CD4-positive, CD25-positive, alpha-beta regulatory T cell (primary cell): Measurements from ENCODE around the gene ZNF84. TPM values are rescaled to one million over a fixed set of nuclear protein-coding genes. Genes with fewer than 3 reads are reported as not detected.

ENCODE experiments used
- ATAC-seq, 2 donors: fragments of 150-1000 bp; cut with Tn5 transposase; one replicate each; pipeline ENCODE4 v1.10.0; 2021; ENCODE audit warnings: low read depth in 2 of 2, moderate number of reproducible peaks in 2 of 2, moderate library complexity in 1 of 2
- DNase-seq, 3 donors: peaks; one replicate each; pipeline versions ENCODE4 v3.0.0 to v3.0.0-alpha.2; 2012 to 2022; ENCODE audit warnings: mixed read lengths in 1 of 3
- H3K27ac ChIP-seq: one replicate; pipeline ENCODE4 v1.7.0; 2013; ENCODE audit warnings: mild to moderate bottlenecking, low read length; ENCODE audit not compliant: insufficient read depth, poor library complexity, severe bottlenecking
- H3K27me3 ChIP-seq: one replicate; pipeline ENCODE4 v1.7.0; 2013; ENCODE audit warnings: low read length; ENCODE audit not compliant: control insufficient read depth, insufficient read depth
- H3K36me3 ChIP-seq: one replicate; pipeline ENCODE4 v1.7.0; 2013; ENCODE audit warnings: mild to moderate bottlenecking, low read length, moderate library complexity; ENCODE audit not compliant: control insufficient read depth, insufficient read depth
- H3K4me1 ChIP-seq: 2 replicates; pipeline ENCODE4 v1.7.0; 2013; ENCODE audit warnings: mild to moderate bottlenecking, low read length; ENCODE audit not compliant: insufficient read depth, control insufficient read depth, poor library complexity, severe bottlenecking
- H3K4me3 ChIP-seq: one replicate; pipeline ENCODE4 v1.7.0; 2013; ENCODE audit warnings: low read depth, mild to moderate bottlenecking, low read length, moderate library complexity
- H3K9me3 ChIP-seq, 2 experiments: 1 replicate in 1 of 2; 2 replicates in 1 of 2; pipeline ENCODE4 v1.7.0; 2013; ENCODE audit warnings: low read length in 2 of 2, mild to moderate bottlenecking in 1 of 2, moderate library complexity in 1 of 2; ENCODE audit not compliant: control insufficient read depth in 2 of 2
- H3K27ac Mint-ChIP-seq, 3 donors: one replicate each; pipeline ENCODE4 v1.8.0; 2020 to 2022; ENCODE audit warnings: mild to moderate bottlenecking in 3 of 3, mixed read lengths in 3 of 3, moderate library complexity in 2 of 3
- H3K27me3 Mint-ChIP-seq: one replicate; pipeline ENCODE4 v1.8.0; 2022; ENCODE audit warnings: mild to moderate bottlenecking, mixed read lengths
- H3K36me3 Mint-ChIP-seq: one replicate; pipeline ENCODE4 v1.8.0; 2020; ENCODE audit warnings: mixed read lengths
- H3K4me1 Mint-ChIP-seq, 4 donors: one replicate each; pipeline ENCODE4 v1.8.0; 2020 to 2022; ENCODE audit warnings: mixed read lengths in 4 of 4, mild to moderate bottlenecking in 1 of 4
- H3K4me3 Mint-ChIP-seq, 4 donors: one replicate each; pipeline ENCODE4 v1.8.0; 2020 to 2022; ENCODE audit warnings: mild to moderate bottlenecking in 4 of 4, mixed read lengths in 4 of 4, moderate library complexity in 3 of 4
- H3K9me3 Mint-ChIP-seq, 7 donors: one replicate each; pipeline ENCODE4 v1.8.0; 2020 to 2022; ENCODE audit warnings: mixed read lengths in 7 of 7, mild to moderate bottlenecking in 3 of 7, moderate library complexity in 2 of 7
- polyA plus RNA-seq, 4 donors: library from polyadenylated mRNA; unstranded; fragments of 300-500 nt; fragmentation: Illumina TruSeq; gene quantifications; one replicate each; pipeline ENCODE4 v1.2.3, GENCODE V29; 2021
- total RNA-seq: library from RNA; stranded (reverse); gene quantifications from one replicate; pipeline ENCODE4 v1.2.3, GENCODE V29; 2022

Gene ZNF84
- 20.2 TPM for total RNA-seq
- 10 to 100 TPM; 11.6 to 16.5 (median 14.0) TPM for polyA plus RNA-seq

DNA sequence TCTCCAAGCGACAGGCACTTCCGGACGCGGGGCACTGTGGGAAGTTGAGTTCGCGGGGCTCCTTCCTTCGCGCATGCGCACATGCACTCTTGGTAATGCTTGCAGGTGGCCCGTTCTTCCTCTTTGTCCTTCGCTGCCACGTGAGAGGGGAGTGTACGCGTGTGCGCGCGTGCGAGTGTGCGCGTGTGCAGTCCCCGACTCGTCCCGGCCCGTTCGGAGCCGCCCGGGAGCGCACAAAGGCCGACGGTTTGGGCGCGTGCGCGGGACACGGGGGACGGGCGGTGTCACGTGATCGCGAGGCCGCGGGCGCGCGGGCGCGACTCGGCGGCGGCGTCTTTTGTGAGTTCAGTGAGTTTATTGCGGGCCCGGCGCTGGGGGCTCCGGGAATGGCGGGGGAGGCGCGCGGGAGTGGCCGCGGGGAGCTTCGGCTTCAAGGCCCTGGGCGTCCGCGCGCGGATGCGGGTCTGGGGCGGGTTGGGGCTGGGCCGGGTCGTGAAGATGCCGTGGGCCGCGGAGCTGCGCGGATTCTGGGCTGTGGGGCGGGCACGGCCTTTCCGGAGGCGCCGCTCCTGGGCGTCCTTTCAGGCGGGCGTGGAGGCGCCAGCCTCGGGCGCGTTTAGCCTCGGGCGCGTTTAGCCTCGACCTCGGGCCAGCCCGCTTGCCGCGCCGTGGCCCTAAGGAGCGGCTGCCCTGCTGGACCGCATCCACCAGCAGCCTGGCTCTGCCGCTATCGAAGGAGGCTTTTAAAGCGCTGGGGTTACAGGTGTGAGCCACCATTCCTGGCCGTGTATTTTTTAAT is at the start of gene ZNF84:
Gene ZNF84 (plus strand): TSS at position 303 of the 799 bp plus-strand sequence. CDS start 3,959 bp downstream, outside the sequence.
- Mint-ChIP-seq H3K36me3 (peaks cover 28% of the 10 kb centered on the region), H3K4me3 (peak within 1 kb of the TSS; percentile 94 to 98 (median 96))

DNA sequence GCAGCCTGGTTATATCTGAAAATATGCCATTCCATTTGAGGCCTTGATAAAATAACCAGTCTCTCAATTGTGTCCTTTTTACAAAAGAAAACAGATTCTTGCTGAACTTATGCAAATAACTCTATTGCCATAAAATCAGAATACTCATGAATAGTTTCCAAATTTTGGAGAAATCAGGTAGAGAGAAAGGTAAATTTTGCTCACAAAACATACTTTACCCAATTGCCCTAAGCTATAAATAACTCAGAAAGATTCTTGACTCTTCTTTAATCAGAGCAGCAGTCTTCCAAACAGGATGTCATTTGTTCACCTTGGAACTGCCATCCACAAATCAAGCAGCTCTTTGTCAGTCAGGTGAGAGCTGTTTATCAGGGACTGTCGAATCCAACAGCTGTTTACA is 38.6 kb upstream of the ZNF84 start:
- no peak overlapping the region for H3K4me3 ChIP-seq

More for the DNA sequence above, at the start of gene ZNF84:
- peaks cover 10% of the 10 kb centered on the region for H3K27me3 Mint-ChIP-seq
- DNase-seq (peak; percentile 95 to 98 (median 98)), ATAC-seq (peak; percentile 91 to 92)
- Histone ChIP-seq H3K36me3 (peaks cover 27% of the 10 kb centered on the region), H3K4me3 (peak within 1 kb of the TSS; percentile 79), H3K9me3 (peaks cover 52 to 68% of the 10 kb centered on the region in 2 experiments), H3K27ac (peak within 1 kb of the TSS; percentile 92), H3K27me3 (no peaks in the 10 kb centered on the region), H3K4me1 (peaks cover 9% of the 10 kb centered on the region)
- peaks cover 4 to 30% (median 10%) of the 10 kb centered on the region in 4 donors for H3K4me1 Mint-ChIP-seq
- peaks cover 4 to 57% (median 29%) of the 10 kb centered on the region in 7 donors for H3K9me3 Mint-ChIP-seq
- peak within 1 kb of the TSS; percentile 93 to 97 (median 96) for H3K27ac Mint-ChIP-seq

DNA sequence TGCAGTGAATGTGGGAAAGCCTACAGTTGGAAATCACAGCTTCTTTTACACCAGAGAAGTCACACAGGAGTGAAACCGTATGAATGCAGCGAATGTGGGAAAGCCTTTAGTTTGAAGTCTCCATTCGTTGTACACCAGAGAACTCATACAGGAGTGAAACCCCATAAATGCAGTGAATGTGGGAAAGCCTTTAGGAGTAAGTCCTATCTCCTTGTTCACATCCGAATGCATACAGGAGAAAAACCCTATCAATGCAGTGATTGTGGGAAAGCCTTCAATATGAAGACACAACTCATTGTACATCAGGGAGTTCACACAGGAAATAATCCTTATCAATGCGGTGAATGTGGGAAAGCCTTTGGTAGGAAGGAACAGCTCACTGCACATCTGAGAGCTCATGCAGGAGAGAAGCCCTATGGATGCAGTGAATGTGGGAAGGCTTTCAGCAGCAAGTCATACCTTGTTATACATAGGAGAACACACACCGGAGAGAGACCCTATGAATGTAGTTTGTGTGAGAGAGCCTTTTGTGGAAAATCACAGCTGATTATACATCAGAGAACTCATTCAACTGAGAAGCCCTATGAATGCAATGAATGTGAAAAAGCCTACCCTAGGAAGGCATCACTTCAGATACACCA is 26.5 kb upstream of the ZNF84 start:
- no peak overlapping the region for H3K4me3 Mint-ChIP-seq

More for the DNA sequence above, 38.6 kb upstream of the ZNF84 start:
- H3K36me3 ChIP-seq = peaks cover 53% of the 10 kb centered on the region
- no peak overlapping the region for H3K27ac ChIP-seq
- H3K4me3 Mint-ChIP-seq = no peak overlapping the region
- no peak for ATAC-seq
- H3K9me3 Mint-ChIP-seq = peaks cover 0 to 88% (median 32%) of the 10 kb centered on the region in 7 donors
- peaks cover 73 to 92% of the 10 kb centered on the region in 2 experiments for H3K9me3 ChIP-seq
- H3K4me1 ChIP-seq = no peaks in the 10 kb centered on the region
- H3K27me3 Mint-ChIP-seq = no peaks in the 10 kb centered on the region
- DNase-seq = no peak
- H3K27me3 ChIP-seq = no peaks in the 10 kb centered on the region
- no peak overlapping the region for H3K27ac Mint-ChIP-seq
- peaks cover 0 to 11% (median 5%) of the 10 kb centered on the region in 4 donors for H3K4me1 Mint-ChIP-seq
- H3K36me3 Mint-ChIP-seq = peaks cover 46% of the 10 kb centered on the region

DNA sequence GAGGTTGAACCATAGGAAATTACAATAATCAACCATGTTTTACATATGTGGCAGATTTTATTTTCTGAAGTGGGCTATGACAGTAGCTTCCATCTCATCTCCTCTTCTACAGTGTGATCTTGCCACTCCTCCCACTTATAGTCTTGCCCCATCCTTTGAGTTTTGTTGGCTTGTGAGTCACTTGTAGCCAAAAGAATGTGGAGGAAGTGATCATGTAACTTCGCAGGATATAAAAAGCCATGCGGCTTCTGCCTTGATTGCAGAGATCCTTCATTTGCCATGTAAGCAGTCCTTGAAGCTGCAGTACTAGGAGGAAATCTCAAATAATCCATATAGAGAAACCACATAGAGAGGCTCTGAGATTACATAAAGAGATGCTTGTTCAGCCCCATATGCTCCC is 13.7 kb upstream of the ZNF84 start:
- H3K4me3 Mint-ChIP-seq = no peak overlapping the region
- ATAC-seq (no peak), DNase-seq (no peak)
- no peaks in the 10 kb centered on the region for H3K27me3 ChIP-seq
- peaks cover 5 to 66% (median 29%) of the 10 kb centered on the region in 7 donors for H3K9me3 Mint-ChIP-seq
- peaks cover 10% of the 10 kb centered on the region for H3K36me3 Mint-ChIP-seq
- H3K4me3 ChIP-seq = no peak overlapping the region
- no peaks in the 10 kb centered on the region for H3K27me3 Mint-ChIP-seq
- no peak overlapping the region for H3K27ac ChIP-seq
- peaks cover 42 to 92% of the 10 kb centered on the region in 2 experiments for H3K9me3 ChIP-seq
- H3K36me3 ChIP-seq = no peaks in the 10 kb centered on the region
- no peak overlapping the region for H3K27ac Mint-ChIP-seq
- no peaks in the 10 kb centered on the region for H3K4me1 ChIP-seq
- peaks cover 0 to 15% (median 0%) of the 10 kb centered on the region in 4 donors for H3K4me1 Mint-ChIP-seq

More for the DNA sequence above, 26.5 kb upstream of the ZNF84 start:
- H3K27me3 ChIP-seq = no peaks in the 10 kb centered on the region
- ATAC-seq = no peak
- H3K9me3 ChIP-seq = peaks cover 81 to 99% of the 10 kb centered on the region in 2 experiments
- H3K27me3 Mint-ChIP-seq = no peaks in the 10 kb centered on the region
- peak in 1 of 3 donors; percentile 2 for DNase-seq
- H3K4me1 Mint-ChIP-seq = no peaks in the 10 kb centered on the region
- no peak overlapping the region for H3K27ac Mint-ChIP-seq
- peak overlapping the region; percentile 13 for H3K4me3 ChIP-seq
- no peak overlapping the region for H3K27ac ChIP-seq
- peaks cover 2 to 83% (median 28%) of the 10 kb centered on the region in 7 donors for H3K9me3 Mint-ChIP-seq
- H3K36me3 ChIP-seq = peaks cover 84% of the 10 kb centered on the region
- H3K36me3 Mint-ChIP-seq = peaks cover 71% of the 10 kb centered on the region
- no peaks in the 10 kb centered on the region for H3K4me1 ChIP-seq

DNA sequence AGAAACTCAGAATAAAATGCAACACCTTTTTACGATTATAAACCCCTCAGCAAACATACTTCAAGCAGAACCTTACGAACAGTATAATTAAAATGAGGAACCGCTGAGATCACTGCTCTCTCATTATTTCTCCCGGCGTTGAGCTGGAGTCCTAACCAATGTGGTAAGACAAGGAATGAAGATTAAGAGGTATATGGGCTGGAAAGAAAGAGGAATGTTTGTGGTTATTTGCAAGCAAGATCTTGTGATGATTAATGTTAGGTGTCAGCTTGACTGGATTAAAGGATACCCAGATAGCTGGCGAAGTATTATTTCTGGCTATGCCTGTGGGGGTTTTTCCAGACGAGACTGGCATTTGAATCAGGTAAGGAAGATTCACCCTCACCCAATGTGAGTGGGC is 10.3 kb upstream of the ZNF84 start:
- H3K27ac Mint-ChIP-seq = no peak overlapping the region
- ATAC-seq = no peak
- H3K27me3 Mint-ChIP-seq = no peaks in the 10 kb centered on the region
- Histone ChIP-seq H3K27me3 (no peaks in the 10 kb centered on the region), H3K9me3 (peaks cover 40 to 90% of the 10 kb centered on the region in 2 experiments), H3K36me3 (no peaks in the 10 kb centered on the region), H3K27ac (no peak overlapping the region), H3K4me3 (no peak overlapping the region), H3K4me1 (no peaks in the 10 kb centered on the region)
- no peak overlapping the region for H3K4me3 Mint-ChIP-seq
- H3K36me3 Mint-ChIP-seq = no peaks in the 10 kb centered on the region
- H3K9me3 Mint-ChIP-seq = peaks cover 5 to 58% (median 17%) of the 10 kb centered on the region in 7 donors
- DNase-seq = no peak
- peaks cover 0 to 15% (median 0%) of the 10 kb centered on the region in 4 donors for H3K4me1 Mint-ChIP-seq

DNA sequence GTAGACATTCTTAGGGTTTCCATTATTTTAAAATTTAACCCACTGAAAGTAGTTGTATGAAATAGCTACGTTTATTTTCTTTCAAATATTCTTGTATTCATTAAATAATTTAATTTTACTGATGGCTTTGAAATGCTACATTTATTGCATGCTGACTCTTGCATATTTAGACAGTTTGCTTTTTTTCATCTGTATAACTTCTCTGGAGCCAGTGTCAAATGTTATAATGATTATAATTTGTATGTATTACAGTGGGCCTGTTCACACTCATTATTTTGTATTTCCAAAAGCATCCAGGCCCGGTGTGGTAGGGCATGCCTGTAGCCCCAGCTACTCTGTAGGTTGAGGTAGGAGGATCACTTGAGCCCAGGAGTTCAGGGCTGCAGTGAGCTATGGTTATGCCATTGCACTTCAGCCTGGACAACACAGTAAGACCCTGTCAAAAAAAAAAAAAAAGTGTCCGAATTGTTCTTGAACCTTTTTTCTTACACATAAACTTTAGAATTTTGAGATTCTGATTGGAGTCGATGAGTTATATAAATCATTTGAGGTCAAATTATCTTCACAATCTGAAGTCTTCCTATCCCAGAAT is 905 bp downstream of the ZNF84 start:
- H3K4me1 ChIP-seq = peaks cover 9% of the 10 kb centered on the region
- peaks cover 35% of the 10 kb centered on the region for H3K36me3 ChIP-seq
- peaks cover 10% of the 10 kb centered on the region for H3K27me3 Mint-ChIP-seq
- H3K9me3 Mint-ChIP-seq = peaks cover 5 to 65% (median 31%) of the 10 kb centered on the region in 7 donors
- peaks cover 52 to 69% of the 10 kb centered on the region in 2 experiments for H3K9me3 ChIP-seq
- H3K27ac ChIP-seq = peak overlapping the region; percentile 92
- peaks cover 36% of the 10 kb centered on the region for H3K36me3 Mint-ChIP-seq
- peak overlapping the region; percentile 94 to 98 (median 96) for H3K4me3 Mint-ChIP-seq
- H3K4me3 ChIP-seq = peak overlapping the region; percentile 79
- ATAC-seq (no peak), DNase-seq (no peak)
- peaks cover 4 to 30% (median 10%) of the 10 kb centered on the region in 4 donors for H3K4me1 Mint-ChIP-seq
- peak overlapping the region; percentile 32 to 96 (median 93) for H3K27ac Mint-ChIP-seq
- no peaks in the 10 kb centered on the region for H3K27me3 ChIP-seq

DNA sequence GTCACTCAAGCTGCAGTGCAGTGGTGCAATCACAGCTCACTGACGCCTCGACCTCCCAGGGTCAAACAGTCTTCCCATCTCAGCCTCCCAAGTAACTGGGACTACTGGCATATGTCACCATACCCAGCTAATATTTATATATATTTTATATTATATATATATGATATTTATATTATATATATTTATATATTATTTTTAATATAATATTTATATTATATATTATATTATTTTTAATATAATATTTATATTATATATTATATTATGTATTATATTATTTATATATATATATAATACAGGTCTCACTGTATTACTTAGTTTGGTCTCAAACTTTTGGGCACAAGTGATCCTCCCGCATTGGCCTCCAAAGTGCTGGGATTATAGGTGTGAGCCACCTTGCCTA is 9.4 kb downstream of the ZNF84 start:
- H3K4me1 Mint-ChIP-seq = no peaks in the 10 kb centered on the region

More for the DNA sequence above, 9.4 kb downstream of the ZNF84 start:
- H3K9me3 ChIP-seq = peaks cover 86 to 99% of the 10 kb centered on the region in 2 experiments
- H3K27me3 ChIP-seq = no peaks in the 10 kb centered on the region
- no peak overlapping the region for H3K4me3 ChIP-seq
- H3K36me3 Mint-ChIP-seq = peaks cover 82% of the 10 kb centered on the region
- H3K4me1 ChIP-seq = no peaks in the 10 kb centered on the region
- peak overlapping the region in 1 of 3 donors; percentile 26 for H3K27ac Mint-ChIP-seq
- DNase-seq (no peak), ATAC-seq (no peak)
- H3K9me3 Mint-ChIP-seq = peaks cover 6 to 97% (median 50%) of the 10 kb centered on the region in 7 donors
- H3K4me3 Mint-ChIP-seq = no peak overlapping the region
- peaks cover 90% of the 10 kb centered on the region for H3K36me3 ChIP-seq
- H3K27ac ChIP-seq = no peak overlapping the region
- no peaks in the 10 kb centered on the region for H3K27me3 Mint-ChIP-seq
